BE2C (cell line): Measurements from ENCODE around the gene MIER1.
A peak's percentile ranks its signal among the peaks of the same experiment; 100 is the strongest.

Experiments used
- DNase-seq: peaks from one replicate; pipeline ENCODE4 v3.0.0-alpha.2; 2020
- H3K27me3 ChIP-seq: fragments of 250-450 bp; sonication (Bioruptor Pico); 2 replicates; pipeline ENCODE4 v1.5.1; 2020; ENCODE audit warnings: mild to moderate bottlenecking
- H3K36me3 ChIP-seq: fragments of 250-450 bp; sonication (Bioruptor Pico); 2 replicates; pipeline ENCODE4 v1.5.1; 2020; ENCODE audit warnings: mild to moderate bottlenecking
- H3K4me1 ChIP-seq: fragments of 250-450 bp; sonication (Bioruptor Pico); 2 replicates; pipeline ENCODE4 v1.5.1; 2020
- H3K4me3 ChIP-seq: 2 replicates; pipeline ENCODE4 v1.5.1; 2011; ENCODE audit warnings: low read depth, low read length
- H3K9me3 ChIP-seq: fragments of 250-450 bp; sonication (Bioruptor Pico); 2 replicates; pipeline ENCODE4 v1.5.1; 2020
- CTCF ChIP-seq: IDR thresholded peaks from 2 replicates; pipeline ENCODE4 v1.5.1; 2012; ENCODE audit warnings: mild to moderate bottlenecking, low read depth, low read length

MIER1 gene

GRCh38 chr1:67013573-67013972 is 88.8 kb downstream of the MIER1 start:
- Histone ChIP-seq H3K4me3 (no peak overlapping the region), H3K4me1 (no peaks in the 10 kb centered on the region), H3K36me3 (no peaks in the 10 kb centered on the region), H3K27me3 (no peaks in the 10 kb centered on the region), H3K9me3 (no peaks in the 10 kb centered on the region)
- no peak for TF ChIP-seq CTCF
- DNase-seq: no peak

GRCh38 chr1:67018574-67018973 is 93.8 kb downstream of the MIER1 start:
- TF ChIP-seq CTCF: no peak
- Histone ChIP-seq H3K27me3 (no peaks in the 10 kb centered on the region), H3K36me3 (no peaks in the 10 kb centered on the region), H3K4me3 (no peak overlapping the region), H3K9me3 (no peaks in the 10 kb centered on the region), H3K4me1 (0 out of 2 replicates have a peak, but pooled peaks cover 4% of the 10 kb centered on the region)
- DNase-seq: no peak

- Histone ChIP-seq H3K36me3 (no peaks in the 10 kb centered on the region), H3K9me3 (no peaks in the 10 kb centered on the region), H3K4me1 (0 out of 2 replicates have a peak, but pooled peaks cover 4% of the 10 kb centered on the region), H3K4me3 (no peak overlapping the region), H3K27me3 (no peaks in the 10 kb centered on the region)
- DNase-seq: no peak
- TF ChIP-seq CTCF: no peak
Observed at GRCh38 chr1:67019121-67019520, 94.3 kb downstream of the MIER1 start.

GRCh38 chr1:67019600-67020136 is 94.9 kb downstream of the MIER1 start:
- Histone ChIP-seq H3K4me1 (0 out of 2 replicates have a peak, but pooled peaks cover 4% of the 10 kb centered on the region), H3K9me3 (no peaks in the 10 kb centered on the region), H3K36me3 (no peaks in the 10 kb centered on the region), H3K27me3 (no peaks in the 10 kb centered on the region), H3K4me3 (no peak overlapping the region)
- no peak for TF ChIP-seq CTCF
- DNase-seq: peak; percentile 34

GRCh38 chr1:67020304-67020703 is 95.5 kb downstream of the MIER1 start:
- no peak overlapping the region for H3K4me3 ChIP-seq
- DNase-seq: no peak
- H3K9me3 ChIP-seq: no peaks in the 10 kb centered on the region
- H3K4me1 ChIP-seq: 0 out of 2 replicates have a peak, but pooled peaks cover 4% of the 10 kb centered on the region
- H3K27me3 ChIP-seq: no peaks in the 10 kb centered on the region
- no peaks in the 10 kb centered on the region for H3K36me3 ChIP-seq
- no peak for TF ChIP-seq CTCF

- Histone ChIP-seq H3K4me3 (no peak overlapping the region), H3K36me3 (no peaks in the 10 kb centered on the region), H3K4me1 (0 out of 2 replicates have a peak, but pooled peaks cover 4% of the 10 kb centered on the region), H3K27me3 (no peaks in the 10 kb centered on the region), H3K9me3 (no peaks in the 10 kb centered on the region)
- DNase-seq: no peak
- TF ChIP-seq CTCF: no peak
Observed at GRCh38 chr1:67020765-67021164, 96.0 kb downstream of the MIER1 start.
